HG02798 (cell line): Measurements from ENCODE around the gene CGN.

Experiments
- ATAC-seq: cut with Tn5 transposase; IDR thresholded peaks from one replicate; pipeline ENCODE4 v1.9.1; 2021; ENCODE audit warnings: mild to moderate bottlenecking; ENCODE audit not compliant: unreplicated experiment, poor library complexity

The CGN gene

DNA sequence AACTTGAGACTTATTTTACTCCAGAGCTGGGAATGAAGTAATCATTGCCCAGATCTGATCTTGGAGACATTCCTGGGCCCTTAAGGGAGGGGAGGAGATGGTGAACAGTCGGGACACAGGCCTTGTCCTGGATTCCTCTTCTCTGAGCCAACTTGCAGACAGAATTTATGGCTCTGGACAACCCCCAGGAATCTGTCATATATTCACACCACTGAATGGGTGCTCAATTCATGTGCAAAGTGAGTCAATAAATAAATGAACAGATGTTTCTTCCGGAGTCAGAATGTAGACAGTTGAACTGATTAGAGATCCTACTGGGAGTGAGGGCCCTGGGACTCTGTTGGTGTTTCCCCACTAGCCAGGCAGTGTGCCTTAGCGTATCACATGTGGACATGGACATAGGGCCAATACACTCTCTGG lies 31.5 kb downstream of the CGN start:
- ATAC-seq: no peak

DNA sequence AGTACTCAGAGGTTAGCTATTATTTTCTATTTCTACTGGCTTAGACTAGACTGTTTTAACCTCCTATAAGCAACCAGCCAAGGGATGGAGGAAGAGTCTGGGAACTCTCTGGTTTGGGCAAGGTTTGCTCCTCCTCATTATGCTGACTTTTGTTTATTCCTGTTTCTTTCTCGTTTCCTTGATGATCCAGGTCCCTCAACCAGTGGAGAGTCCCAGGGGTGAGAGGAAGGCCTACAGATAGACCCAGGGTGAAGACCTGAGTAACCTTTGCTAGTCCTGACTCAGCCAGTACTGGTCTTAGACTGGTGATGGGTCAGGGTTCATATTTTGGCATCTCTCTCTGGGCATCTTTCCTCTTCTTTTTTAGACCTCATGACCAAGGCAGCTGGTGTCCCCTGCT lies 34.4 kb downstream of the CGN start:
- ATAC-seq: no peak

DNA sequence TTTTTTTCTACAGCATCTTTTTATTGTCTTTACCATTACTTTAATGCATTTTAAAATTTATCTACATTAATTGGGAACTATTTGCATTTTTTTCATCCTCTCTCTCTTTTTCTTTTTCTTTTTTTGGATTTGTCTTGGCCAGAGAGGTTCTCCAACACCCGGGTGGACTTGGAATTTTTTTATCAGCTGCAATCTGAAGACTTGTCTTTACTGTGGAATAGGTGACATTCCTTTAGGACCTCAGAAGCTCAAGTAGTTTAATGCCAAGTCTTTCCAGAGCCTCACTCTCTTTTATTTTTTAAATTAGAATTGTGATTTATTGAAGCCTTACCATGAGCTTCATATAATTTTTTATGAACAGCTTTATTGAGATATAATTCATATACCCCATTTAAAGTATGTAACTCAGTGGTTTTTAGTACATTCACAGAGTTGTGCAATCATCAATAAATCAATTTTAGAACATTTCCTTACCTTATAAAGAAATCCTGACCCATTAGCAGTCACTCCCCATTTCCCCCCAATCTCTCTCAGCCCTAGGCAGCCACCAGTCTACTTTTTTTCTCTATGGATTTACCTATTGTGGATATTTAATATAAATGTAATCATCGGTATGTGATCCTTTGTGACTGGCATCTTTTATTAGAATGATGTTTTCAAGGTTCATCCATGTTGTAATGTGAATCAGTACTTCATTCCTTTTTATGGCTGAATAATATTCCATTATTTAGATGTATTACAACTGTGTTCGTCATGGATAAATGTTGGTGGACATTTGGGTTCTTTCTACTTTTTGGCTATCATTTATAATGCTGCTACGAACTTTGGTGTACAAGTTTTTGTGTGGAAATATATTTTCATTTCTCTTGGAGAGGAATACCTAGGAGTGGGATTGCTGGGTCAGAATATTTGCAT lies 35.1 kb downstream of the CGN start:
- ATAC-seq: no peak

DNA sequence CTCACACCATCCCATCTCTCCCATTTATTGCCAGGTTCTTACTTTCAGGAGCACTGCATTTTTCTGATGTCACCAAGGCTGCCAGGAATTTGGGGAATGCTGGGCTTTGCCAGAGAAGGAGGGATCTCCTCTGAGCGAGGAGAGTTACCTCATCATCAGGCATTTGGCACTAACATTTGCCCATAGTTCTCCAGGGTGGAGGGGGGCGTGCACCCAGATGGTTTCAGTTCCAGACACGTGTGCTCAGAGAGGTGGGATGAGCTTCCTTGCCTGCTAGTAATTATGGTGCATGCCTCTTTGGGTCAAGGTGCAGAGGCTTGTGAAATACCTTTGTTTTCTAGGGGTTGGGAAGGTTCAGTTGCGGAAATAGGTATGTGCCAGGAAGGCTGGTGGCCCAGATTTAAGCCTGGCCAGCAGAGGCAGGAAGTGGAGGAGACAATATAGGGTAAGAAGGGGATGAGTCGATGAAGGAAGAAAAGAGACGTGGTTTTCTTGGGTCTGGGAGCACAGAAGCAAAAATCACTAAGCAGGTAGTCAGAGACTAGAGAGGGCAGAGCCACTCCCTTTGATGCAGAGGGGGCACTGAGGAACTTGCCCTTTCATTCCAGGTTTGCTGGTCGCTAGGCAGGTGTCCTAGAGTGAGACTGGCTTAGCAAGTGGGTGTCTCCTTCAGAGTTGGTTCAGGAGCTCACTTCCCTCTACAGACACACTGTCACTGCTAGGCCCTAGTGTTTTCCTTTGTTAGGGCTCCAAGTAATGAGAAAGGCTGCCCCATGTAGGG lies 36.1 kb downstream of the CGN start:
- ATAC-seq: no peak

DNA sequence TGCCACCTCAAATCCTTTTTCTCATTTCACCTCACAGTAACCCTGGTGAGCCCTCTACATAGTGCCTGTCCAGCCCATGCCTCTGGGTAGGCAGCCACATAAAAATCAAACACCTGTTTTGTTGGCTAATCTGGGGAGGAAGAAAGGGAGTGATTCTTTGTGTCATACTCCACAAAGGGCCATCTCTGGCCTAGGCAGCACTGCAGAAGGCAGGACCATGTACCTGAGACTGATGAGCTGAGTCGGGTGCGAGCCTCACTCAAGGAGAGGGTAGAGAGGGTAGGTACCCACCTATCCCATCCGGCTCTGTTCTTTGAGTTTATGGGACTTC lies 36.7 kb downstream of the CGN start:
- no peak for ATAC-seq

DNA sequence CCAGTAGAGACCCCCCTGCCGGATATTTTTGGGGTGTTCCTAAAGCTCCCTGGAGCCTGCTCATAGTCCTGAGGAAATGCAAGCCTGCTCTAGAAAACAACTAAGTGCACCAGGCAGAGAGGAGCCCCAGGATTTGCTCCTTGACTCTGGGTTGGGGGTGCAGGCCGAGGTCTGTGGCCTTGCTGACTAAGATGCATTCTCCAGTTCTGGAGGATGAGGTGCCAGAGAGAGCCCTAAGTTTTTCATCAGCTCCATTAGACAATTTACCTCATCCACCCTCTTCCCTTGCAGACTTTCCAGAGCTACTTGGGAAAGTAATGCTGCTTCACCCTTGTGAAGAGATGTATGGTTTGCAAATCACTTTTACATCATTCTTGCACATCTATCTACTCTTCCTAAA lies 38.0 kb downstream of the CGN start:
- ATAC-seq: no peak

DNA sequence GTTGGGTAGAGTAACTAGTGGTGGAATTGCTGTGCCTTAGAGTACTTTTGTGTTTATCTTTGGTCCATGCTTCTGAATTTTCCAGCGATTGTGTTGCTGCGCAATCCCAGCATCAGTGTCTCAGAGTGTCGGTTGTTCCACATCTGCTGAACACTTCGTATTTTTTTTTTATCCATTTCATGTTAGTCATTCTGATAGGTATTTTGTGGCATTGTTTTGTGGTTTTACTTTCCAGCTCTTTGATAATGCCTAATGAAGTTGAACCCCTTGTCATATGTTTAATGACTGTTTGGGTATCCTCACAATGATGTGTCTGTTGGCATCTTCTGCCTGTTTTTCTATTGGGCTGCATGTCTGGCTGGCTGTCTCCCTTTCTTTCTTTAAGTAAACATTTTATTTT lies 42.5 kb downstream of the CGN start:
- no peak for ATAC-seq

DNA sequence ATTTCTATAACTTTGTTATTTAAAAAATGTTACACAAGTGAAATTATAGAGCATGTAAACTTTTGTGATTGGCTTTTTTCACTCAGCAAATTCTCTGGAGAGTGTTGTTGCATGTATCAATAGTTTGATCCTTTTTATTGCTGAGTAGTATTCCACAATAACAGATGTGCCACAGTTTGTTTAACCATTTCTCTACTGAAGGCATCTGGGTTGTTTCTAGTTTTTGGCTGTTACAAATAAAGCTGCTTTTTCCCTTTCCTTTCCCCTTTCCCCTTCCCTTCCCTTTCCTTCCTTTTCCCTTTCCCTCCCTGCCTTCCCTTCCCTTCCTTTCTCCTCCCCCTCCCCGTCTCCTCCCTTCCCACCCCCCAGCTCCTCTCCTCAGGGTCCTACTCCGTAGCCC lies 44.9 kb downstream of the CGN start:
- no peak for ATAC-seq

DNA sequence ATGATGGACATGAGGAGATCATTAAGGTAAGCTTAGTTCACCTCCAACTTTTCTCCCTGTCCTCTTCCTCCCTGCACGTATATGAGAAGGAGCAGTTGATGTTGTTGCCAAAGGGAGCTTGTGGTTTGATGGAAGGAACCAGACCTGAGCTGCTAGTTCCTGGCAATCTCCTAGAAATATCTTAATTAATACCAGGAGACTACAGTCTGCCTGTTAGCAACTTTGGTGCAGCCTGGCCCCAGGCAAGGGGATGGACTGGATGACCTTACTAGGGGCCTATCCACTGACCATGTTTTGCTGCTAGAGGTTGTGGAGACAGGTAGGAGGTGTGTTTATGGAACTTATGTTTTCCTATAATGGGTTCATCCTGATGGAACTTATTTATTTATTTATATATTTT lies 51.5 kb downstream of the CGN start:
- ATAC-seq: no peak

DNA sequence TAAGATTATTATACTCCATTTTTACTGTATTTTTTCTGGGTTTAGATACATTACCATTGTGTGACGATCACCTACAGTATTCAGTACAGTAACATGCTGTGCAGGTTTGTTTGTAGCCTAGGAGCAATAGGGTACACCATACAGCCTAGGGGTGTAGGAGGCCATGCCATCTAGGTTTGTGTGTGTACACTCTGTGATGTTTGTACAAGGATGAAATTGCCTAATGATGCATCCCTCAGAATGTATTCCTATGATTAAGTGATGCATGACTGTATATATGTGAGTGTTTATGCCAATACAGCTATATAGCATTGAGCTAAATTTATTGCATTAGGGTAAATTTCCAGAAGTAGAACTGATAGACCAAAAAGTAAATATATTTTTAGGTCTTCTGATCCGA lies 52.2 kb downstream of the CGN start:
- no peak for ATAC-seq

DNA sequence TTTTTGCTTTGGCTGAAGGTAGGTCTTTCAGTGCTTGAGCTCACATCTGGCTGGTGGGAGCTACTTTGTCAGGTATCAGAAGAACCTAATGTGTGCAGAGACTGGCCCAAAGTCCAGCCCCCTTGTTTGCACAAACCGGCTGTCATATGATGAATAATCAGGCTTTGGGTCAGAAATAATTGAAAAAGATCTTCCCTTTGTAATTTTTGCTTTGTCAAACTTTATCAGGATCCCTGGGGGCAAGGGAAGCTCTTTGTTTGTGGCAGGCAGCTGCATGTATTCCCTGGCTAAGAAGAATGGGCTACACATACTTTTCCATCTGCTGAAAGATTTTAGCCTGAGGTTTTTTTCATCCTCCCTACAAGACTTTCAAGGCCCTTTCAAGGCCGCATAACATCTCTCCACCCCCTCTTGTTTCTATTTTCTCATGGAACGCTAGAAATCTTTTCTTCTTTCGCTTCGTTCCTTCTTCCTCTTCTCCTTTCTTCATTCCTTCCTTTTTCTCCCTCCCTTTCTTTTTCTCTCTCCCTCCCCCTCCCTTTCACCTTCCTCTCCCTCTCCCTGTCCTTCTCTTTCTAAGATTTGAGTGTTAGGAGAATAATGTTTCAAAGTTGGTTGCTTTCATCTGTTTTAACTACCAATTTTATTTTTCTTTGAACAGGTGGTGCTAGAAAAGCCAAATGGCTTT lies 54.5 kb downstream of the CGN start:
- ATAC-seq: no peak

DNA sequence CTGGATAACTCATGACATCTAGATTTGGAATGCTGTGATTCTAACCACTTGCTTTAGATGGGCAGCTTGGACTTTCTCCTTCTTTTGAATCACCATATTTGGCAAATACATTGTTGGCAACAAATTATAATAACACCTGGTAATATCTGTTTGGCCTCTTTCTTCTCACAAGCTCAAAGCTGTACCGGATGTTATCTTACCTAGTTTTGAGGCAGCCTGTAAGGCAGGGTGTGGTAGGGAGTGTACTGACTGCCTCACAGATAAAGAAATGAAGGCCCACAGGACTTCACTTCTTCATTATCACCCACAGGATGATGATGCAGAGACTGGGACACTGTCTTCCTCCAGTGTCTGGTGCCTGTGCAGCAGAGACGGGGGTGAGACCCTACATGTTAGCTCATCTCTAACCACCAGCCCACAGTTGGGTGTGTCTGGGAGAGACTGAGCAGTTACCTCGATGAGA lies 57.5 kb downstream of the CGN start:
- ATAC-seq: no peak

DNA sequence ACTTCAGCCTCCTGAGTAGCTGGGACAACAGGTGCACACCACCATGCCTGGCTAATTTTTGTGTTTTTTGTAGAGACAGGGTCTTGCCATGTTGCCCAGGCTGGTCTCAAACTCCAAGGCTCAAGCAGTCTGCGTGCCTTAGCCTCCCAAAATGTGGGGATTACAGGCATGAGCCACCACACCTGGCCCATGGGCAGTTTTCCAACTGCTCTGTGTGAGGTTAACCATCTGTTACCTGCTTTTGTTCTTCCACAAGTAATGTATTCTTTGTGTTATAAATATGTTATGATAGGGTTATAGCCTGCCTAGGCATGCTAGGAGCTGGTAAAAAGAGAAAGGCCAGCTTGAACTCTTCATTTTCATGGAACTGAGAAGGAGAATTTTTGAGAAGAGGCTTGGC lies 59.6 kb downstream of the CGN start:
- no peak for ATAC-seq

DNA sequence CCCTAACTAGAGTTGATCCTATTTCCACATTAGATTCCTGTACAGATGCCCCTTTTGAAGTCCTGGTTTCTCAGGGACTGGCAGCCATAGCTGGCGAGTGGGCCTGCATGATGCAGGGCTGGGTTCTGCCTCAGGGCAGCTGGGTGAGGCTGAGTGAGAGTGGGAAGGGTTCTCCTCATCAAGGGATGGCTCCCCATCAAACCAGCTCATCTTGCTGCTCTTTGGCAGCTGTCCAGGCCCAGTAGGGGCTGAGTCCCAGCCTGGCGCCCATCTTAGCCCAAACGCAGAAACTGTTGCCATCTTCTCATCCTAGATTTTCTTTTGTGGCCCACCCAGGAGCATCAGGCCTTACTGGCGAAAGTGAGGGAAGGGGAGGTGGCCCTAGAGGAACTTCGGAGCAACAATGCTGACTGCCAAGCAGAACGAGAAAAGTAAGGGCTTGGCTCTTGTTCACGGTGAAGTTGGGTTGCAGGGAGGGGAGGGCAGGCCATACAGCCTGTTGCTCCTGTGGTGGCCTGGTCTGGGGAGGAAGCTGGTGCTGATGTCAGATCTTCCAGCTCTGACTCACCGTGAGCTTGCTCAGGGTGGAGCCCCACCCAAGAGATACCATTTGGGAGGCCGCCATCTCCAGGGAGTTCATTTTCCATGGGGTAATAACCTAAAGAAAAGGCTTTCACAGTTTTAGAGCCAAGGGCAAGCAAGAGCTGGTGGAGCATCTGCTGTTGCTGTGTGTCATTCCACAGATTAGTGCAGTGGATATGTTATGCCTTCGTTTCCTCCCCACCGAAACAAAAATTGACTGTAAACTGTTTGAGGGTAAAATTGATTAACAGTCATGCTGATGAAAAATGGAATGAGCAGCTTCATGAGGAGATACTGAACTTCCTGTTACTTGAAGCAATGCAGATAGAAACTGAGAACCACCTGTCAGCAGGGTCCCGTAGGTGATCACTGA lies 63.7 kb downstream of the CGN start:
- ATAC-seq: no peak

DNA sequence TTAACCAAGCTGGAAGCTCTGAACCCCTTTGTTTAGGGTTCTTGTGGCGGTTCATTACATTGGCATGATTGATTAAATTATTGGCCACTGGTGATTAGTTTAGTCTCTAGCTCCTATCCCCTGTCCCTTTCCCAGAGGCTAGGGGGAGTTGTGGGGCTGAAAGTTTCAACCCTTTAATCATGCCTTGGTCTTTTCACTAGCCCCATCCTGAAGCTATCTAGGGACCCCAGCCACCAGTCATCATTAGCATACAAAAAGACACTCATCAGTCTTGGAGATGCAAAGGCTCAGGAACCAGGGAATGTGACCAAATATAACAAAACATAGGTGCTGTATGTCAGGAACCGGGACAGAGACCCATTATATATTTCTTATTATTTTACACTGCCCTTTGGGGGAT lies 66.0 kb downstream of the CGN start:
- no peak for ATAC-seq

DNA sequence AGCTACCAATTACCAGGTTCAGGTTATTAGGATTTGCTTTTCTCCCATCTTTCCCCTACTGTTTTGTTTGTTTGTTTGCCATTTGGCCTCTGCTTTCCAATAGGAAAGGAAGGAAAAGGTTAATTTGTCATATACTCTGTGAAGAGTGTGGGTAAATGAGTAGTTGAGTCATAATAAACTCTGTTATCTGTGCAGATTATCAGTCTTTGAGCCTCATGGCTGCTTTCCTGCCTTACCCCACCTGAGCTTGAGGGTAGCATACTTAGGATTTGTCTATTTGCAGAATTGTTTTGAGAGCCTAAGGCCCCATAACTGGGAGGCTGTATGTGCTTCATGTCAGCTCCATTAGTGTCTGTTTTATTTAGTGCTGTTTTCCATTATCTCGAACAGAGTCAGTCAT lies 67.8 kb downstream of the CGN start:
- ATAC-seq: no peak

DNA sequence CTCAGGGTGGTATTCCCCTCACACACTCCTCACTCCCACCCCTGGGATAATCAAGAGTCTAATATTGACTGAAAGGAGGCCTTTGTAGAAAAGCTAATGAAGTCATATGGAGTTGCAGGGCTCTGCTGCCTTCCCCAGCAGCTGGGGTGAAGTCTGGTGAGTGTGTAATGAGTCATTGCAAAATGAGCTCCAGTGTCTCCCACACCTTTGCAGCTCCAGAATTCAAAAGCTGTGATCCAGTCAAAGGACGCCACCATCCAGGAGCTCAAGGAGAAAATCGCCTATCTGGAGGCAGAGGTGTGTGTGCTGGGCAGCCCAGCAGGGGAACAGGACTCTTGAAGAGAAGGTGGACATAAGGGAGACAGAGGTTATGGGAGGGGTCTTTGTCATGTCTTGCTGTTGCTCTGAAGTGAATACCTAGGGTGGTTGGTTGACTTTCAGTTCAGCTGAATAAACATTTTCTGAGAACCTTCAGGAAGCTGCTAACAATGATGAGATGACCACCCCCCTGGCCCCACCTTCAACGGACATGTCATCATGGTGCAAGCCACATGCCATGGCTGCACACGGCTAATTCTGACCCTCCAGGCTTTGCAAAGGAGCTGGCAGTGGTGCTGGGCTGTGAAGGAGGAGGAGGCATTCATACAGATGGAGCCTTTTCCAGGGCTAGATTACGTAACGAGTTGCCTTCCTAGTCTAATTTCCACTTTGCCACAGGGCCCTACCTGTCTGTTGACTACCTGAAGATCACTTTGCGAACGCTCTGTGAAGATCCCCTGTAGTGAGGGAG lies 68.4 kb downstream of the CGN start:
- ATAC-seq: no peak

DNA sequence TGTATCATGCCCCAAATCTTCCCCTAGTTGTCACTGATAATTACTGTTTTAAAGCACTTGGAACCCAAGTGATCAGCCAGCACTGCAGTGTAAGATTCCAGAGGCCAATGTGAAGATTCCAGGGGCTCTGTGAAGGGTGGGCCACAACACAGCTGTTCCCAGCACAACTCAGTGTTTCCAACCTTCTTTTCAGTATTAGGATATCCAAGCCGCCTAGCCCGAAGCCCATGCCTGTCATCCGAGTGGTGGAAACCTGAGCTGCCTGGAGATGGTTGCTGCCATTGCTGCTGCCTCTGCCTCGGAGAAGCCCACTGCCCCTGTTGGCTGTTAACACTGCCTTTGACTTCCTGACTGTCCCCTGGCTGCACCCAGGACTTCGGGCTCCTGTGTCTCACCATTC lies 70.3 kb downstream of the CGN start:
- no peak for ATAC-seq

DNA sequence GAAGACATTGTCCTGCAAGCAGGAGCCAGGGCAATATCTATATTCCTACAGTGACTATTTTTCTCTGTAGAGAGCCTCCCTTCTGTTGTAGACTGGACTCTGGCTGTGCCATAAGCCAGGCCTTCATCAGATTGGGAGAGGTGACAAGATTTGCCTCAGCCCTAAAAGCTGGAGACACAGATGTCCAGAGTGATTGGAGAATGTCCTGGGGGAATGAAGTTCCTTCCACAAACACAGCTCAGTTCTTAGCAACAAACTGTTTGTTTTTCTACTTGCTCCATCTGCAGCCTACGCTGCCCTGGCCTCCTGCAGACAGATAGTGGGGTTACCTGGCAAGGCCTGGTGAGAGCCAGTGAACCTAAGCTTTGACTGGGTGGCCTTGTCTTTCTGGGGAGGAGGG lies 70.7 kb downstream of the CGN start:
- ATAC-seq: no peak
